GM18526 (cell line): ENCODE results near the gene ARHGAP18.

ENCODE experiments used
- POLR2A ChIP-seq: IDR thresholded peaks from 3 replicates; pipeline ENCODE4 v1.6.1; 2011; ENCODE audit not compliant: insufficient read length; ENCODE audit errors: extremely low read depth

Gene ARHGAP18

GRCh38 chr6:129684903-129685661 is 24.9 kb downstream of the ARHGAP18 start:
- no peak for TF ChIP-seq POLR2A

- TF ChIP-seq POLR2A = no peak
Measured at GRCh38 chr6:129684323-129684884, 25.6 kb downstream of the ARHGAP18 start.

GRCh38 chr6:129683601-129684322 is 26.2 kb downstream of the ARHGAP18 start:
- TF ChIP-seq POLR2A = peak; percentile 40

GRCh38 chr6:129681913-129682205 is 28.1 kb downstream of the ARHGAP18 start:
- TF ChIP-seq POLR2A = no peak

- TF ChIP-seq POLR2A = no peak
Measured at GRCh38 chr6:129680633-129681032, 29.3 kb downstream of the ARHGAP18 start.

- TF ChIP-seq POLR2A = no peak
Measured at GRCh38 chr6:129679758-129680157, 30.2 kb downstream of the ARHGAP18 start.

GRCh38 chr6:129679275-129679674 is 30.7 kb downstream of the ARHGAP18 start:
- no peak for TF ChIP-seq POLR2A

GRCh38 chr6:129678463-129678862 is 31.5 kb downstream of the ARHGAP18 start:
- no peak for TF ChIP-seq POLR2A

- TF ChIP-seq POLR2A = no peak
Measured at GRCh38 chr6:129677620-129678325, 32.2 kb downstream of the ARHGAP18 start.

- TF ChIP-seq POLR2A = no peak
Measured at GRCh38 chr6:129675669-129676472, 34.1 kb downstream of the ARHGAP18 start.

GRCh38 chr6:129673748-129674147 is 36.2 kb downstream of the ARHGAP18 start:
- no peak for TF ChIP-seq POLR2A

GRCh38 chr6:129672881-129673631 is 36.9 kb downstream of the ARHGAP18 start:
- TF ChIP-seq POLR2A = no peak

GRCh38 chr6:129672341-129672682 is 37.7 kb downstream of the ARHGAP18 start:
- TF ChIP-seq POLR2A = no peak

- TF ChIP-seq POLR2A = no peak
Measured at GRCh38 chr6:129671442-129672340, 38.3 kb downstream of the ARHGAP18 start.

GRCh38 chr6:129670634-129671033 is 39.3 kb downstream of the ARHGAP18 start:
- TF ChIP-seq POLR2A = no peak
